ENCODE results near the gene C4BPB. TPM values are rescaled to one million over a fixed set of nuclear protein-coding genes. Genes with fewer than 3 reads are reported as not detected.

Gene C4BPB
- total RNA-seq, 1 donor from 2014 or later: 1.8 TPM

GRCh38 chr1:207078578-207079132 lies 10.0 kb upstream of the C4BPB start:
- intact Hi-C loops (cut with DNase I): no loop called here
- no peak for ATAC-seq
- no peak for DNase-seq (ENCODE audit: low spot score)

GRCh38 chr1:207079706-207080241 lies 8.9 kb upstream of the C4BPB start:
- no peak for DNase-seq (ENCODE audit: low spot score)
- intact Hi-C loops (cut with DNase I): no loop called here
- no peak for ATAC-seq

- ATAC-seq: no peak
- intact Hi-C loops (cut with DNase I): no loop called here
- no peak for DNase-seq (ENCODE audit: low spot score)
Measured at GRCh38 chr1:207081088-207081487, 7.6 kb upstream of the C4BPB start.

GRCh38 chr1:207081806-207082205 lies 6.9 kb upstream of the C4BPB start:
- intact Hi-C loops (cut with DNase I): no loop called here
- DNase-seq (ENCODE audit: low spot score) (no peak), ATAC-seq (no peak)

GRCh38 chr1:207084232-207084631 lies 4.4 kb upstream of the C4BPB start:
- no peak for ATAC-seq
- intact Hi-C loops (cut with DNase I): no loop called here
- no peak for DNase-seq (ENCODE audit: low spot score)

GRCh38 chr1:207084701-207085180 lies 3.9 kb upstream of the C4BPB start:
- DNase-seq (ENCODE audit: low spot score): peak; percentile 64
- intact Hi-C loops (cut with DNase I): no loop called here
- peak; percentile 75 for ATAC-seq

- intact Hi-C loops (cut with DNase I): no loop called here
- no peak for ATAC-seq
- no peak for DNase-seq (ENCODE audit: low spot score)
Measured at GRCh38 chr1:207085887-207086286, 2.8 kb upstream of the C4BPB start.

- ATAC-seq: no peak
- intact Hi-C loops (cut with DNase I): no loop called here
- DNase-seq (ENCODE audit: low spot score): no peak
Measured at GRCh38 chr1:207088161-207088560, 499 bp upstream of the C4BPB start.

- ATAC-seq (no peak), DNase-seq (ENCODE audit: low spot score) (no peak)
- intact Hi-C loops (cut with DNase I): no loop called here
Measured at GRCh38 chr1:207089627-207090355, 1.1 kb downstream of the C4BPB start.

- intact Hi-C loops (cut with DNase I): no loop called here
- ATAC-seq (no peak), DNase-seq (ENCODE audit: low spot score) (no peak)
Measured at GRCh38 chr1:207091200-207091908, 2.7 kb downstream of the C4BPB start.

- DNase-seq (ENCODE audit: low spot score) (no peak), ATAC-seq (no peak)
- intact Hi-C loops (cut with DNase I): no loop called here
Measured at GRCh38 chr1:207093944-207094343, 5.3 kb downstream of the C4BPB start.

GRCh38 chr1:207097871-207098324 lies 9.2 kb downstream of the C4BPB start:
- intact Hi-C loops (cut with DNase I): no loop called here
- ATAC-seq (no peak), DNase-seq (ENCODE audit: low spot score) (no peak)

- no peak for ATAC-seq
- DNase-seq (ENCODE audit: low spot score): no peak
- intact Hi-C loops (cut with DNase I): no loop called here
Measured at GRCh38 chr1:207101720-207102119, 13.1 kb downstream of the C4BPB start.

GRCh38 chr1:207102146-207102545 lies 13.5 kb downstream of the C4BPB start:
- ATAC-seq: no peak
- DNase-seq (ENCODE audit: low spot score): no peak
- intact Hi-C loops (cut with DNase I): no loop called here

- DNase-seq (ENCODE audit: low spot score): no peak
- no peak for ATAC-seq
- intact Hi-C loops (cut with DNase I): no loop called here
Measured at GRCh38 chr1:207102659-207103058, 14.0 kb downstream of the C4BPB start.

- ATAC-seq (no peak), DNase-seq (ENCODE audit: low spot score) (no peak)
- intact Hi-C loops (cut with DNase I): no loop called here
Measured at GRCh38 chr1:207103892-207104373, 15.3 kb downstream of the C4BPB start, which contains the start of gene C4BPA. Gene C4BPA, plus strand, starts transcription at chr1:207104233. Its CDS starts 8,793 bp downstream, at chr1:207113026.

- DNase-seq (ENCODE audit: low spot score) (no peak), ATAC-seq (no peak)
- intact Hi-C loops (cut with DNase I): no loop called here
Measured at GRCh38 chr1:207109004-207109403, 20.3 kb downstream of the C4BPB start.

GRCh38 chr1:207112616-207113296 lies 24.1 kb downstream of the C4BPB start:
- no peak for ATAC-seq
- intact Hi-C loops (cut with DNase I): no loop called here
- no peak for DNase-seq (ENCODE audit: low spot score)

GRCh38 chr1:207115269-207115668 lies 26.6 kb downstream of the C4BPB start:
- intact Hi-C loops (cut with DNase I): no loop called here

More at GRCh38 chr1:207115269-207115668, 26.6 kb downstream of the C4BPB start:
- ATAC-seq (no peak), DNase-seq (ENCODE audit: low spot score) (no peak)
